ENCODE results near the gene OPRD1. TPM values are rescaled to one million over a fixed set of nuclear protein-coding genes. Genes with fewer than 3 reads are reported as not detected.

The OPRD1 gene
- total and polyA plus RNA-seq, 8 donors = 0.18 to 0.42 (median 0.23) TPM; not detected in 2

DNA sequence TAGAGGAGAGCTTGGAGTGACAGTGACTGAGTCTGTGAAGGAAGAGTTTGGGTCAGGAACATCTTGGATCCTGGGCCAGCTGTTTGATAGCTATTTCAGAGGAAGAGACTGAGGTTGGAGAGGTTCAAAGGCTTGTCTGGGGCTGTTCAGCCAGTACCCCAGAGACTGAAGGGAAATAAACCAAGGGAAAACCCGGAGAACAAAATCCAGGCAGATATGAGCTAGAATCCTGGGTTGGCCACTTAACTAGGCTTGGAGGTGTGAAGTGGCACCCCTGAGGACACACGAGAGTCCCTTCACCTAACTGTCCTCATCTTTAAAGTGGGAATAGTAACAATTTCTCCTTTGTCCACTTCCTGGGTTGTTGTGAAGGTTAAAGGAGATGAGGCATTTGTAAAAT lies 79.3 kb downstream of the OPRD1 start:
- ATAC-seq = no peak
- peaks cover 4 to 25% of the 10 kb centered on the region in 2 donors for H3K4me1 ChIP-seq
- TF ChIP-seq CTCF (IDR thresholded peaks at IDR 0.05) = no peak

GRCh38 chr1:28893403-28894102 lies 81.6 kb downstream of the OPRD1 start:
- Histone ChIP-seq H3K36me3 (no peaks in the 10 kb centered on the region), H3K4me3 (no peak overlapping the region), H3K4me1 (peaks cover 0 to 20% of the 10 kb centered on the region in 2 donors), H3K27ac (no peak overlapping the region), H3K27me3 (no peaks in the 10 kb centered on the region), H3K9me3 (no peaks in the 10 kb centered on the region)
- TF ChIP-seq CTCF (IDR thresholded peaks at IDR 0.05) = no peak
- intact Hi-C loops (cut with DNase I) = no loop called here
- ATAC-seq (no peak), DNase-seq (no peak)

More for the DNA sequence above, 79.3 kb downstream of the OPRD1 start:
- no peak overlapping the region for H3K4me3 ChIP-seq
- DNase-seq = no peak
- intact Hi-C loops (cut with DNase I) = no loop called here
- H3K9me3 ChIP-seq = no peaks in the 10 kb centered on the region
- H3K27me3 ChIP-seq = no peaks in the 10 kb centered on the region
- H3K27ac ChIP-seq = no peak overlapping the region
- no peaks in the 10 kb centered on the region for H3K36me3 ChIP-seq

- H3K4me1 ChIP-seq = peaks cover 0 to 23% of the 10 kb centered on the region in 2 donors
- no peak for TF ChIP-seq CTCF (IDR thresholded peaks at IDR 0.05)
- H3K27ac ChIP-seq = no peak overlapping the region
- DNase-seq = no peak
- no peaks in the 10 kb centered on the region for H3K36me3 ChIP-seq
- H3K4me3 ChIP-seq = no peak overlapping the region
- H3K9me3 ChIP-seq = no peaks in the 10 kb centered on the region
- ATAC-seq = no peak
- intact Hi-C loops (cut with DNase I) = no loop called here
- no peaks in the 10 kb centered on the region for H3K27me3 ChIP-seq
Observed at GRCh38 chr1:28894785-28895184, 82.8 kb downstream of the OPRD1 start.

DNA sequence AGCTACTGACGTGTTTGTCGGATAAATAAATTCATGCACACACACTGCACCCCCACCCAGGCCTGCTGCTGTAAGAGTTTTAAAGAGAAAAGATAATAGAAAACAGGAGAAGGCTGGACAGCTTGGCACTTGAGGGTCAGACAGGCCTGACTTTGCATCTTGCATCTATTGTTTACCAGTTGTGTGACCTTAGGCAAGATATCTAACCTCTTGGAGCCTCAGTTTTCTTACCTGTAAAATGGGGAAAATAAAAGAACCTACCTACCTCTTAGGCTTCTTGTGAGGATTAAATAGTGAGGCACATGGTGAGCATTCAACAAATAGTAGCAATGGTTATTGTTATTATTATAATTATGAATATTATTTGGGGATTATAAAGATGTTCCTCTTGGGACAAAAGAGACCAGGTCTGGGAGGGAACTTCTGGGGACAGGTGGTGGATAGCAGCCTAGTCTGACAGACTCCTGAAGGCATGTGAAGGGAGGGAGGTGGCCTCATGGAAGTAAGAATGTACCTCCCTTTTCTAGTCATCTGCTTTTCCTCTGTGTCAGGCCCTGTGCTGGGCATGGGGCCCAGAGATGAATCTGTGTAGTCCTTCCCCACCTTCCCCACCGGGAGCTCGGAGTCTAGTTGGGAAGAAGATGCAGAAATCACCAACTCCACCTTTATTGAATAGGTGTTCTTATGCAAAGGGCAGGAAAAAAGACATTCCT lies 84.1 kb downstream of the OPRD1 start:
- Histone ChIP-seq H3K4me1 (peaks cover 0 to 23% of the 10 kb centered on the region in 2 donors), H3K36me3 (no peaks in the 10 kb centered on the region), H3K27ac (no peak overlapping the region), H3K27me3 (no peaks in the 10 kb centered on the region), H3K9me3 (no peaks in the 10 kb centered on the region), H3K4me3 (no peak overlapping the region)
- TF ChIP-seq CTCF (IDR thresholded peaks at IDR 0.05) = no peak
- intact Hi-C loops (cut with DNase I) = no loop called here
- DNase-seq = no peak
- no peak for ATAC-seq

DNA sequence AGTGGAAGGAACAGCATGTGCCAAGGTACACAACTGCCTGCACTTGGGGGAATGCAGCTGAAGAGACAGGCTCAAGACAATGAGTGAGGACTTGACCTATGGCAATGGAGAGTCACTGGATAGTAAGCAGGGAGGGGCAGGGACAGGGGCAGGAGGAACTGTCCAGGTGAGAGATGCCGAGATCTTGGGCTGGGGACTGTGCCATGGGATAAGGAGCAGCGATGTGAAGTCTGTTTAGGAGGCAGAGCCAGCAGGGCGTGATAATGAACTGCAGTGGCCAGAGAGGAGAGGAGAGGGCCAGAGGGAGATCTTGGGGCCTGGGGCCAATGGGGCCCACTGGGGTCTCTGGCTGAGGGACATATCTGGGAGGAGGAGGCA lies 84.6 kb downstream of the OPRD1 start:
- no peaks in the 10 kb centered on the region for H3K9me3 ChIP-seq
- no peak for TF ChIP-seq CTCF (IDR thresholded peaks at IDR 0.05)
- peaks cover 0 to 23% of the 10 kb centered on the region in 2 donors for H3K4me1 ChIP-seq
- ATAC-seq (no peak), DNase-seq (no peak)
- no peaks in the 10 kb centered on the region for H3K27me3 ChIP-seq
- intact Hi-C loops (cut with DNase I) = no loop called here
- H3K36me3 ChIP-seq = no peaks in the 10 kb centered on the region
- no peak overlapping the region for H3K27ac ChIP-seq
- no peak overlapping the region for H3K4me3 ChIP-seq

All from left lung (tissue), 10 donors.